ENCODE results near the gene HES7.

Gene HES7

DNA sequence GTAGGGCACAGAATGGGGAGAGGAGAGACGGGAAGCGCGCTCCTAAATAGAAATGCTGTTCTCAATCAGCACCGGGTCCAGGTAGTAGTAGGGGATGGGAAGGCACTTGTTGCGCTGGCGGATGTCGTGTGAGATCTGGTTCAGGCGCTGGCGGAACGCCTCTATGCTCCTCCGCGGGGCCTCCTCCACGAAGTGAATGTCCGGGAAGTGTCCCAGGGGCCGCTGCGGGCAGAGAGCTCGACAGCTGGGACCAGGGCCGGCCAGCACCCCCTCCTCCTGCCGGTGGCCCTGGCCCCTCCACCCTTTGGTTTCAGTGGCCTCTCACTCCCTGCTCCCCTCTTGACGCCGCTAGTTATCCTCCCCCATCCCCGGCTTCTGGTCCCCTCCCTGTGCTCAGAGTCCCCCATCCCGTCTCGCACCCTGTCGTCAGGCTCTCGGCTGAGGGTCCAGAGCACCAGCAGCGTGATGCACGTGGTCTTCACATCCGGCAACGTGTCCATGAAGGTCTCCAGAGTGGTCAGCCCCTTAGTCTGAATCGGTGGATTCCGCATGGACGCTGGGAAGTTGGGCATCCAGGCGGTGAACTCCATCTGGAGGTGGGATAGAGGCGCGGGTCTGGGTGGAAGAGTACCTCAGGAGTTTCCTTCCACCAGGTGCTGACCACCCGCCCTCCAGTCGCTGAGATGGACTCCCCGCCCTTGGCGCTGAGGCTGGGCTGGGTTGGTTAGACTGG is 51.0 kb downstream of the HES7 start:
- no peak for DNase-seq (ENCODE audit: low read depth)

DNA sequence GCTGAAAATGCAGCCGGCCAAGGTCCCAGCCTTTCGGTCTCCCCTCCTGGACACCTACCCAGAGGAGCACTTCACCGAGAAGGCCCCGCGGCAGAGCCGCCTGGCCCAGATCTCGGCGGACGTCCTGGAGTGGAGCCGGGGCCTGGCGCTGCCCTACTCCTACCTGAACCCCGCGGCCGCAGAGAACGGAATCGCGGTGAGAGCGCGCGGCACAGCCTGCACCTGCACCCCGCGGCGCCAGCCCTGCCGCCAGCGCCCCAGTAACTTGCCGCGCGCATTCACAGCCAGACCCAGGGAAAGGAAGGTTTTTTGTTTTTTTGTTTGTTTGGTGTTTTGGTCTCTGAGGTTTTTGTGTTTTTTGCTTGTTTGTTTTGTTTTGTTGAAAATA is 51.6 kb downstream of the HES7 start:
- DNase-seq (ENCODE audit: low read depth), result no peak

DNA sequence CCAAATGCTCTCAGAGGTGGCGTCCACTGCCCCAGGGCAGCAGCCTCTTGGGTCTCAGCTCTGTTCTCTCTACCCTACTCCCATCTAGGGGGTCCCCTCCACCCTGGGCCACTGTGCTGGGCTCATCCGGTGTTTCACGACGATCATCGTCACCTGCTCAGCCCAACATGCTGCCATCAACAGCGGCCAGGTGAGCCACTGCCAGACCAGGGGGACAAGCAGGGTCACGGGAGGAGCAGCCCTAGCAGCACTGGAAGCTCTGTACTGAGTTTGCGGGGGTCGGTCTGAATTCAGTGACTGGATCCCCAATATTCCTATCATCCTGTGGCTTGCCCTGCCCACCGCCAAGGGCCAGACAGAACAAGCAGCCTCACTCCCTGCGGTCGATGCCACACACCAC is 52.4 kb downstream of the HES7 start:
- no peak for DNase-seq (ENCODE audit: low read depth)
